ENCODE results near the gene LRFN2.

Gene LRFN2

DNA sequence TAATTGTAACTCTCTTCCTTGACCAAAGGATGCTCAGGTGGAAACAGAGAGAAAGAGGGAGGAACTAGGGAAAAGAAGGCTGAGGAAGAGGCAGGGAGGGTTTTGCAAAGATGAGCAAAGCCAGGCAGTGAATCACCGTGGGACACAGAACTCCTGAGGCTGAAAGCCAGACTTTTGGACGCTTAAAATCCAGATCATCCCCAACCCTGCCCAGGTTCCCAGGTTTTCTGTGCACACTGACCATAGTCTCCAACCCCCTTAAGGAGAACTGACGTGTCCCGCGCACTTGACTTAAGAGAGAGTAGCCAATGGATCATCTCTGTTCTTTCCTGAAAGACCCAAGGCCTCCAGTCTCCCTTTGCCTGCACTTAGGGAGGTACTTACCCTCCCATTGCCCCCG, 75.3 kb downstream of the LRFN2 start:
- H3K4me3 ChIP-seq (ENCODE audit: low read depth, low read length): no peak overlapping the region
- TF ChIP-seq, protein P1, sequence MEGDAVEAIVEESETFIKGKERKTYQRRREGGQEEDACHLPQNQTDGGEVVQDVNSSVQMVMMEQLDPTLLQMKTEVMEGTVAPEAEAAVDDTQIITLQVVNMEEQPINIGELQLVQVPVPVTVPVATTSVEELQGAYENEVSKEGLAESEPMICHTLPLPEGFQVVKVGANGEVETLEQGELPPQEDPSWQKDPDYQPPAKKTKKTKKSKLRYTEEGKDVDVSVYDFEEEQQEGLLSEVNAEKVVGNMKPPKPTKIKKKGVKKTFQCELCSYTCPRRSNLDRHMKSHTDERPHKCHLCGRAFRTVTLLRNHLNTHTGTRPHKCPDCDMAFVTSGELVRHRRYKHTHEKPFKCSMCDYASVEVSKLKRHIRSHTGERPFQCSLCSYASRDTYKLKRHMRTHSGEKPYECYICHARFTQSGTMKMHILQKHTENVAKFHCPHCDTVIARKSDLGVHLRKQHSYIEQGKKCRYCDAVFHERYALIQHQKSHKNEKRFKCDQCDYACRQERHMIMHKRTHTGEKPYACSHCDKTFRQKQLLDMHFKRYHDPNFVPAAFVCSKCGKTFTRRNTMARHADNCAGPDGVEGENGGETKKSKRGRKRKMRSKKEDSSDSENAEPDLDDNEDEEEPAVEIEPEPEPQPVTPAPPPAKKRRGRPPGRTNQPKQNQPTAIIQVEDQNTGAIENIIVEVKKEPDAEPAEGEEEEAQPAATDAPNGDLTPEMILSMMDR (IDR thresholded peaks at IDR 0.05; ENCODE audit: borderline replicate concordance, insufficient read depth, low read depth, low read length): no peak

DNA sequence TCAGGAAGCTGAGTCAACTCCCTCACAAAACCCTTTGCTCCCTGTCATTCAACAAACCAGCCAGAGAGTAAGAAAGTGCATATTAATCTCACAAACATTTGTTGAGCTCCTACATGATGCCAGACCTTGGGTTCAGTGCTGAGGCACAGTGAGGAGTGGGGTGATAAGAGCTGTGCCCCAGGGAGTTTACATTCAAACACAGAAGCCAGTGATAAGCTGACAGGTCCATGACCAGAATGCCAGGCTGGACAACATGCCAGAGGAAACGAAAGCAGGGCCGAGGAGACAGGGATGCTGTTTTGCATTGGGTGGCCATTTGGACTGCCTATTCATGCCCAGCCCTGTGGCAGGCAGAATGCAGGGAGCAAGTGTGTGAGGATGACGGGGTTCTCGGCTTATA, 76.7 kb downstream of the LRFN2 start:
- no peak overlapping the region for H3K4me3 ChIP-seq (ENCODE audit: low read depth, low read length)
- TF ChIP-seq, protein P1 (IDR thresholded peaks at IDR 0.05; ENCODE audit: borderline replicate concordance, insufficient read depth, low read depth, low read length): no peak

DNA sequence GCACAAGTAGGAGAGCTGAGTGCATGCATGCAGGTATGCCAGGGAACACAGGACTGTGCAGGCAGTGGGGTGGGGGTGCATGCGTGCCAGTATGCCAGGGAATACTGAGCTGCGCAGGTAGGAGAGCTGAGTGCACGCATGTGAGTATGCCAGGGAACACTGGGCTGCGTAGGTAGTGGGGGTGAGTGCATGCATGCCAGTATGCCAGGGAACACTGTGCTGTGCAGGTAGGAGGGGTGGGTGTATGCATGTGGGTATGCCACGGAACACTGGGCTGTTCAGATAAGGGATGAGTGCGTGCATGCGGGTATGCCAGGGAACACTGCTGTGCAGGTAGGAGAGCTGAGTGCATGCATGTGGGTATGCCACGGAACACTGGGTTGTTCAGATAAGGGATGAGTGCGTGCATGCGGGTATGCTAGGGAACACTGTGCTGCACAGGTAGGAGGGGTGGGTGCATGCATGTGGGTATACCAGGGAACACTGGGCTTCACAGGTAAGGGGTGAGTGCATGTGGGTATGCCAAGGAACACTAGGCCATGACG, 77.4 kb downstream of the LRFN2 start:
- TF ChIP-seq, protein P1 (IDR thresholded peaks at IDR 0.05; ENCODE audit: borderline replicate concordance, insufficient read depth, low read depth, low read length): no peak

DNA sequence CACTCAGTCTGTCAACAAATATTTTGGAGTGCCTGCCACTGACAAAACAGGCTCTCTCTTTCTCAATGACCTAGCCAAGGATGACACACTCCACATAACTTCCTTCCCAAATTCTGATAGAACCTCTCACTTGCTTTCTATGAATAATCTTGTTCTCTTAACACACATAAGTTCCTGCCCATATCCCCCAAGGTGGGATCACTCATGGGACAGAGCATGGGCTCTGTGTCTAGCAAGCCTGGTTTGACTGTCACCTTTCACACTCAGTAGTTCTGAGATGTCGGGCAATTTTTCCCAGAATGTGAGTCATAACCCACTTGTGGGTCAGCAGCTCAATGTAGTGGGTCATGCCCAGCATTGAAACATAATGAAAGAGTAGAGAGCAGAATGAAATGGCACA, 78.1 kb downstream of the LRFN2 start:
- TF ChIP-seq, protein P1 (IDR thresholded peaks at IDR 0.05; ENCODE audit: borderline replicate concordance, insufficient read depth, low read depth, low read length): no peak
- H3K4me3 ChIP-seq (ENCODE audit: low read depth, low read length): no peak overlapping the region

More for the DNA sequence above, 77.4 kb downstream of the LRFN2 start:
- no peak overlapping the region for H3K4me3 ChIP-seq (ENCODE audit: low read depth, low read length)

DNA sequence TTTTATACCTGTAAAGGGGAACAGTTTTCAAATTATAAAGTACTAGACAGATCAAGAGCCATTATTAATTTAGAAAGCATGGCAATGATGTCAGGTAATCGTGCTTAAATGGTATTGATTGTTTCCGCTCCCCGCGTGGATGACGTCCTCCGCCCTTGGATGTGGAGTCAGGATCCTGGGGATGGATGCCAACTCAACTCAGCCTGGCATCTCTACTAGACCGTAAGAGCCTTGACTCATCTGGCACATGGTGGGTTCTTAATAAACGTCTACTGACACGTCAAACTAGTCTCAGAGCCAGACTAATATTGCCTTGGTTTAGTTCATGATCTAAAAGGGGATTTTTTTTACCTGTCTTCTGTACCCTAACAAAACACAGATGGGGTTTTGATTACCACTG, 80.2 kb downstream of the LRFN2 start:
- TF ChIP-seq, protein P1 (IDR thresholded peaks at IDR 0.05; ENCODE audit: borderline replicate concordance, insufficient read depth, low read depth, low read length): no peak
- no peak overlapping the region for H3K4me3 ChIP-seq (ENCODE audit: low read depth, low read length)

DNA sequence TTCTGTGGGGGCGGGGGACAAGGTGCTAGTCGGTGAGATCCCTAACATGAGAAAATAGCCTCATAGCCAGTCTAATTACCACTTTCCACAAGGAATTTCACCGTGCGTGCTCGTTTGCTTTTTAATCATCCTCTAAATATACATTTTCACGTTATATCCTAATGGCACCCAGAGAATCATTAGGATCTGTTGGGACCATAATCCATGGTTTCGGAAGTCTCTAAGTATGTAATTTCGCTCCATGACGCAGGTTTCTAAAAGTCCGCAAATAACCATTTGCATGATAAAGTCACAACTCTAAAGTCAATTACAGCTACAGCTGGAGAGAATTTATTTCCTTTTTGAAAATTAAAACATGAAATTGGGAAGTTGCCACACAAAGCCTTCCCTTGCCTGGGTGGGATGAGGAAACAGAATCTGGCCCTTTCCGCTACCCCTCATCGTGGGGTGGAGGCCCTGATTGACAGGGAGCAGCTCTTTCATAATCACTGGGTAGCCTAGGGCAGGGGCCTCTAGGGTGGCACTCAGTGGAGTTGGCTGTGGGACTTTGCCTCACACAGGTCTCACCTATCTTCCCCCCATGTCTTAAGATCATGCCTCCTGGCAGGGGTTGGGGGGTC, 81.9 kb downstream of the LRFN2 start:
- no peak overlapping the region for H3K4me3 ChIP-seq (ENCODE audit: low read depth, low read length)
- TF ChIP-seq, protein P1 (IDR thresholded peaks at IDR 0.05; ENCODE audit: borderline replicate concordance, insufficient read depth, low read depth, low read length): no peak

DNA sequence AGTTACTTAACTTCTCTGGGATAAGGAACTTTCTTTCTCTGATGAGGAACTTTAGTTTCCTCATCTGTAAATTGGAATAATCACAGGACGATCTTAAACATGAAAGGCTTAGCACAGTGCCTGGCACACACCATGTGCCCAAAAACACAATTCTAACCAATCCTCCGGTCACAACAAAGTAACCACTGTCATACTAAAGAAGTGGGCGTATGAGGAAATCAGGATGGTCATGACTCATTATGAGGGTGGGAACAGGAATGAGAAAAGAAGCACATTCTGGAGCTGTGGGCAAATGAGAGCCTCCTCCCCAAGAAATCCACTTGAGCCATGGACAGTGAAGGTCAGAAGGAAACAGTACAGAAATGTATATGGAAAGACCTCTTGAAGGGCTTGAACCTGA, 82.9 kb downstream of the LRFN2 start:
- H3K4me3 ChIP-seq (ENCODE audit: low read depth, low read length): no peak overlapping the region
- TF ChIP-seq, protein P1 (IDR thresholded peaks at IDR 0.05; ENCODE audit: borderline replicate concordance, insufficient read depth, low read depth, low read length): no peak
